Measurements from ENCODE around the gene SNN. TPM values are rescaled to one million over a fixed set of nuclear protein-coding genes. Genes with fewer than 3 reads are reported as not detected.

SNN gene
- total RNA-seq, 1 experiment from 2014 or later = 10.2 TPM

DNA sequence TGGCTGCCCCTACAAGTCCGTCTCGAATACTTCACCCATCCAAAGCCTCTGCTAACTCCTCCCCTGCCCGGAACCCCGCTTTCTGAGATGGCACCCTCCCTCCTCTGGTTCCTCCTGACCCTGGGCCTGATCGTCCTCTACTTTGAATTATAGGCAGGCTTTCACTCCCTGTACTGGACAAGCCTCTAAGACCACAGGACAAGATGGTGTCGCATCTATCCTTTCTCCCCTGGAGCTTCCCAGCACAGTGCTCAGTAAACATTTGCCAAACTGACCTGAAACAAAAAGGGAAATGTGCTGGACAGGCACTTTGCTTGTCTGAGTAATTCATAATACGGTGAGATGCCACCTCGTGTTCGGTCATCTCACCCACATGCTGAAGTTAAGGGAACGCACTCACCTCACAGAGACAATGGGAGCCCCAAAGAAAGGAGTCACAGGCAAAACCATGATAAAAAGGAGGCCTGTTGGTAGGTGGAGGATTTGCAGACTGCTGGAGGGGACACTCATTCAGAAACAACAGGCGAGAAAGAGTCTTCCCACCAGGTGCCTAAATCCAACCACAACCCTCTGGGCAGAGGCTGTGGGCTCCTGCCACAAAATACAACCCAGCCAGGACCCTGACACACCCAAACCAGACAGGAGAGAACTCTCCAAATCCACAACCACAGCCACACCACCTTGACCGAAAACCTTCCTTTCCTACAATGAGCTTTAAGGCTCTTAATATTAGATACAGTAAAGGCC is 28.2 kb downstream of the SNN start:
- DNase-seq (ENCODE audit: low read depth) = no peak

DNA sequence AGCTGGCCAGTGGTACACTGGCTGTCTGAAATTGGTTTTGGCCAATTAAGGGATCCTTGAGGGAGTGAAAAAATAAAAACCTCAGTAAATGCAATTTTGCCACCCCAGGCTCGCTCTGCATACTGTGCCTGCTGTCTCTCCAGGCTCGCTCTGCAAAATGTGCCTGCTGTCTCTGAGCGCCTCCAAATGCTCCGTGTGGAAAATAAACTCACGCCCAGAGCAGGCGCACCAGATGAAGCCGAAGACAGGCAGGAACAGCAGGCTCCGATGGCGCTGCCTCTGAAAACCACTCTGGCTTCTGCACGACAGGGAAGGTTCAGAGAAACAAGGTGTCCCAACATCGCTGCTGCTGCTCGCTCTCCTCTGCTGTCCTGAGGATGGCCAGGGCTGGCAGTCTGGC is 29.1 kb downstream of the SNN start:
- DNase-seq (ENCODE audit: low read depth) = no peak

DNA sequence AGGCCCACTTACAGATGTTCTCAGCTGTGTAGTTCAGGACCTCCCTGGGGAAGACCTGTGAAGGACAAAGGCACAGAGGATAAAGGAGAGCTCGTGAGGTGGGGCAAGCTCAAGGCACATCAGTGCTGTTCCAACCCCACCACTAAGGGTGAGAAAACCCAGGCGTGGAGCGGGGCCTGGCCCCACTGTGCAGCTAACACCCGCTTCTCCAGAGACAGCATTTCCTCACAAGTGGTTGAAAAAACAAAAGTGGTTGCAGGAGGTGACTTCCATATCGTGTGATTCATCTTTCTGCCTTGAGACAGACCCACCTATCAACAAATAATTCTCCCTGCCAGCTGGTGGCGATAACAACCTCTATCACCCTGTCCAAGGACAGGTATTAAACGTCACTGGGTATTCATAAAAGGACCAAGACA is 30.0 kb downstream of the SNN start:
- DNase-seq (ENCODE audit: low read depth) = peak; percentile 51

DNA sequence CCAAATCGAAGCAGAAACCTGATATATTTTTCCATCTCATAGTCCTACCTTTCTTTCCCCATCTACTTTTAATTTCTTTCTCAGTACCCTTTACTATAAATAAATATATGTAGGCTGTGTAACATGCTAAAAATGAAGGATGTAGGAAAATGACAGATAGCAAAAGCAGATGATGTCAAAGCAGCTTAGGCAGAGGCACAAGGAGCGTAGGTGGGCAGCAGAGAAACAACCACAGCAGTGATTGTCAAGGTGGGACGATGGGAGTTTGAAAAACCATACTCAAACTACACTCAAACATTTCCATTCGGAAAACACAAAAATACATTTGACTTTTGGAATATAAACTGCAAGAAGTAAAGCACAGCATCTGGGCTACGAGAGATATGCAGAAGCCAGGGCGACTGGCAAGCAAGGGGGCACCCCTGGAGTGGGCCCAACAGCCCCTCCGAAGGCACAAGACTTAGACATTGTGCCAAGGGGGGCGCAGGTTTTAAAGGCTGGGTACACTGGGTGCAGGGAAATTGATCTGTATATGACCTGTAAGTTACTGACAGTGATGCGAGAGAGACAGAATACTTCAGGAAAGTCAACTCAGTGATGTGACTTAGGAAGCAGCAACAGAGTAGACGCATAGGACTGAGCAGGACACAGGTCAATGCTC is 31.1 kb downstream of the SNN start:
- no peak for DNase-seq (ENCODE audit: low read depth)

DNA sequence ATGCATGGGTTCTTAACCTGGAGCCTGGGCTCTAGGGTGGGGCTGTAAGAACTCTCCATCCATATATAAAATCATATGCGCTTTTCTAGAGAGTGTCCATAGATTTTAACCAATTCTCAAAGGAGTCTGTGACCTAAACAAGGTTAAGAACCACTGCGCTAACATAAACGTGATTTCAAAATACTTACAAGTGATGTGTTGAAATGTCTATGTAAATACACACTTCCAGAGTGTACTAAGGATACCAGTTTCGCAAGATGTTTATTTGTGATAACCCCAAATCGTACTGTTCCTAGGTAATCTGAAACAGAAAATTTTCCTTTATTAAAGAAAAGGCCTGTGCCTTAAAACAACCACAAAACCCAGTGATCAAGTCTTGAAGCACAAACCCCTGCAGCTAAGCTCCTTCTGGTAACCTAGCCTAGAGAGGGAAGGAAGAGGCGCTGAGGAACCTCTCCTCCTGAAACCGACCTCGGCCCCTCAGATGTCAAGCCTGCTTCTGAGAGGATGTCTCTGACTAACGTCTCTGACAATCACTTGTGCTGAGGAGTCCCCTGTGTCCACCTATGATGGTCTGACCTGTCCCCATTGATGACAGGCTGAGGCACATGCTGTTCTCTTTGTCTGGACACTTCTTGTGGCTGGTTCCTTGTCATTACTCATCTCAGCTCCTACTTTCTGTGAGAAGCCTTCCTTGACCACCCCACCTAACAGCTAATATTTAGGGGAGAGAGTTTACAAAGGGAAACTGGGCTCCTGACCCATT is 32.2 kb downstream of the SNN start:
- DNase-seq (ENCODE audit: low read depth) = no peak

DNA sequence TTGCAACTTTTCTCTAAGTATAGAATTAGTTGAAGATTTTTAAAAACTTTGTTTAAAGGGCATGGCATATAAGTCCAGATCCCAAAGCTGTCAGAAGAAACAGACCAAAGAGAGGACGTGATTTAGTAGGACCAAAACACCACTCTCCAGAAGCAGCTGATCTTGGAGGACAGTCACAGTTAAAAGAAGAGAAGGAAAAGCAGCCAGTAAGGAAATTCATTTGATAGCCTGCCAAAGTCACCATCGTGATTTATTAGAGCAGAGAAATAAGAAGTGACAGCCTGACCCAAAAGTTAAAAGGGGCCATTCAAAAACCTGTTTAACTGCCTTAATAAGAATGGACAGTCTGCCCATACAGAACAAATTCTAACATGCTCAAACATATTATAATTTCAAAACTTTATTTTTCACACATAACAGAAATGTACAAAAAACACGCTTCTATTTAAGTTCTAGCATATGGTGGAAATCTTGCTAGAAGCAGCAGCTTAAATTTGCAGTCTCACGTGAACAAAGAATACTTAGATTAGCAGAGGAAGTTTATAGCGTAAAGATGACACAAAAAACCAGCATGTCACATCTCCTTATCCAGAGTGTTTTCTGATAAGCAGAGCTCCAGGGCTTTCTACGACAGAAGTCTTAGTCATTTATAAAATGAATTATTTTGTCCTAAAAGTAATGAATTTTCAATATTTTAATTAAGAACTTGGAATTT is 37.2 kb downstream of the SNN start:
- DNase-seq (ENCODE audit: low read depth) = no peak

DNA sequence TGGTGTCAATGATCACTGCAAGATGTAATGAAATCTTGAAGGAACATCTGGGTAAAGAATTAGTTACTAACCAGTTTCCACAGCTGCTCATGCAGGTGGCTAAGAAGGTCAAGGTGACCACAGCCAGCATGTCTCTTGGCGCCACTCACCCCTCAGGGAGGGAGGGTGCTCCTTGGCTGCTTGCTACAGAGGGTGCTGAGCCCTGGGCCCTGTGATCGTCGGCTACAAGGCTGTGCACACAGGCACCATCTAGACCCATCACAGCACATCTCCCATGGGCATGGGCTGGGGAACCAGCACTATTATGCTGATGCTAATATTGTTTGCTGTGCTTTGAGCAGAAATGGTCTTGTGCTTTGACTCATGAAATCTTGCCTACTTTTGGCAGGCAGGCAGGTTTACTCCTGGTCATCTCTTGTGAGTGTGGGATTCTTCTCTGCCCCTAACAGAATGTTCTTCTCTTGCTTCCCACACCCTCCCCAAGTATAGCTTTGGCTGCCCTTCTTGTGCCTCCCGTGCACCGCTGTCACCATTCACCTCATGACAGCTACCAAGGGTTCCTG is 38.0 kb downstream of the SNN start:
- no peak for DNase-seq (ENCODE audit: low read depth)

DNA sequence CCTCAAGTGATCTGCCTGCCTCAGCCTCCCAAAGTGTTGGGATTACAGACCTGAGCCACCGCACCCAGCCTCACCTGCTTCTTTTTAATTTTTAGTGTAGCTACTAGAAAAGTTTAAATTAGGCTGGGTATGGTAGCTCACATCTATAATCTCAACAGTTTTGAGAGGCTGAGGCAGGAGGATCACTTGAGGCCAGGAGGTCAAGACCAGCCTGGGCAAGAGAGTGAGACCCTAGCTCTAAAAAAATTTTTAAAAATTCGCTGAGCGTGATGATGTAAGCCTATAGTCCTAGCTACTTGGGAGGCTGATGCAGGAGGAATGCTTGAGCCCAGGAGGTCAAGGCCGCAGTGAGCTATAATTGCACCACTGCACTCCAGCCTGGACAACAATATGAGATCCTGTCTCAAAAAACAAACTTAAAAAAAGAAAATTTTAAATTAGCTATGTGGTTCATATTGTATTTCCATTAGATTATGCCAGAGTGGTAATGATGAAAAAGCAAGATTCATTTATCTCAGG is 39.5 kb downstream of the SNN start:
- no peak for DNase-seq (ENCODE audit: low read depth)

DNA sequence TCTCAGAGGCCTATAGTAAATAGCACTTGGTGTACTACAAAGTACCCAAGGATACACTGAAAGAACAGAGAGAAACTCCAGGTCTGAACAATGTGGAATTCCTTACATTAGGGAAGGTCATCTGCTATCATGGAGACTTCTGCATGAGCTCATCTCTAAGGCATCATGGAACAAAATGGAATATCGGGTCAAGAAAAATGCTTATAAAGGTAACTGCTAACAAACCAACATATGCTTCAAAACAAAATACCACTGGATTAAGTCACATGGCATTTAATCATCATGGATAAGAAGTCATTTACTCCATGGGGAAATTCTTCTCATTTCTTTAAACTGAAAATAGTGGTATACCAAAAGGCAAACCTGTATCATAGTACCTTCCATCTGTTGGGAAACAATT is 40.2 kb downstream of the SNN start:
- DNase-seq (ENCODE audit: low read depth) = no peak

DNA sequence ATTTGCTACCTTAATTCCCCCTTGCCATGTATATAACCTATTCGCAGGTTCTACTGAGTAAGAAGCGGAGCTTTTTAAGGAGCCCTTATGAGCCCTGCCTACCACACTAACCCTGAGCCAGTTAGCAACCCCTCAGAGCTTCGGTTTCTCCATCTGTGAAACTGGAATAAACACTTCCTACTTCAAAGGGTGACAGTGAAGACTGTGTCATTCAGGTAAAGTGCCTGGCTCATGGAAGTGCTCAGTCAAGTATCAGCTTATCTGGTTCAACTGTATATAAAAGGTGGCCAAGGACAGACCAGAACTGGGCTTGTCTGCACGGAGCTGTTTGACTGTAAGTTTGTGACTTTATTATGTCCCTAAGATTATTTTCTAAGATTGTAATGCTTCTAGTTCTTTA is 43.4 kb downstream of the SNN start:
- DNase-seq (ENCODE audit: low read depth) = no peak

DNA sequence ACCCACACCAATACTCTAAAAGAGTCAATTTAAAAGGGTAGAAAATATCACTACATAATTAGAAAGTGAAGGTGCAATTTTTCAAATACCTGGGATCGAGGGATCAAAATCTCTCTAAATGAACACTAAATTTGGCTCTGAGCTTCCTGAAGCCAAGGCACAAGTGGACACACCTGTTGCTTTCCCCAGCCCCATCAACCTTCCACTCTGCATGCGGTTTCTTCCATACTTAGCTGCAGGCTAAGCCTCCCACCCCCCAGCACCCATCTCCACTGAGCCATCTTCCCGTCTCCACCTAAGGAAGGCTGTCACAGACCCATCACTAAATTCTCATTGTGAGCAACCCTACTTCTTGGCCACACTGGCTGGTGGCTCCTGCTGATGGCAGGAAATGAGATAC is 43.9 kb downstream of the SNN start:
- DNase-seq (ENCODE audit: low read depth) = no peak

DNA sequence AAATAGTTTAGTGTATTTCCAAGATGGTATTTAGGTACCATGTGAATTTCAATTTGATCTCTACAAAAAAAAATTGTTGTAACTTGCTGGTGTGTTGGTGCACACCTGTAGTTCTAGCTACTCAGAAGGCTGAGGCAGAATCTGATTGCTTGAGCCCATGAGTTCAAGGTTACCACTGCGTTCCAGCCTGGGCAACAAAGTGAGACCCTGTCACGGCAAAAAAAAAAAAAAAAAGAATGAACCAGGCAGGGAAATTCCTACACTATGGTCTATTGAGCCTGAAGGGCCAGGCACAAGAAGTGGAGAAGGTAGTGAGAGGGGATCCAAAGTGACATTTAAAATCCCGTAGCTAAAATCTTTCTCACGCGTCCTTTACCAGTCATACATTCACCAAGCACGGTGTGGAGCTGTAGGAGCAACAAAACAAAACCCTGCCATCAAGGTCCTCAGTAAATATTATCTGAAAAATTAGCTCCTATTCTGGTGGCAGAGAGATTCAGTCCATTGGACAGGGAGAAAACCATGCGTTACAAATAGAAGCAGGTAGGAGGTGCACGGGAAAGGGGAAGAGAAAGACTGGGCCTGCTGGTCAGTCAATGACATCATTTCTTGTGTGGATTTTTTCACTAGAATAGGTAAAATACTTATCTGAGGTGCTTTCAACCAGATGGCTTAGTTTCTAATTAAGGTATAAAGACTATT is 47.1 kb downstream of the SNN start:
- DNase-seq (ENCODE audit: low read depth) = no peak

DNA sequence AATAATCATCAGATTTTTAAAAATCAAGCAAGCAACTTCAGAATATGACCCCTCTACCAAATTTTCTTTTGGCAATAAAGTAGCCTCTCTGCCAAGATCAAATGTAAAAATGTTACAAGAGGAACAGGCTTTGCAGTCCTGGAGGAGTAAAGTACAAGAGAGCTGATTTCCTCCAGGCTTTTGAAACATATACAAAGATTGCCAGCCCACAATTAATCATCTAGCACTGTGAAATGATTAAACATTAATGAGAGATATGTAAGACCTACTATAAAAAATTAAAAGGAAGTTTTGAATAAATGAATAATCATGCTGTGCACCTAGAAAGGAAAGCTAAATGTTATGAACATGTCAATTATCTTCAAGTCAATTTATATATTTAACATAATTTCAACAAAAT is 48.1 kb downstream of the SNN start:
- DNase-seq (ENCODE audit: low read depth) = no peak

DNA sequence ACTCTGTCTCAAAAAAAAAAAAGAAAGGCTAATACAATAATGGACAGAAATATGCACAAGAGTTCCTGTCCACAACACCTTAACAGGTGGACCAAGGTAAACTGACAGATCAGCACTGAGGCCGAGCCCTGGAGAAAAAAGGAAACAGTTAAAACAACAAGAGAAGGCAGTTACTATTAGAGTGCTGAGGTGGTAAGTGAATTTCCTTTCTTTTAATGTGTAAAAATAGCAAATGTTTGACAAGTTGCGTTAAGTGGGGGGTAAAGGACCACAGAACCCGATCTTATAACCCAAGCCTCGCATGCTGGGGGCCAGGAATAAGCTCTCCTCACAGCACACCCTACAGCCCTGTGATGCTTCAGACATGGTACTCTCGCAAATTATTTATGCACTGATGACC is 49.6 kb downstream of the SNN start:
- no peak for DNase-seq (ENCODE audit: low read depth)

DNA sequence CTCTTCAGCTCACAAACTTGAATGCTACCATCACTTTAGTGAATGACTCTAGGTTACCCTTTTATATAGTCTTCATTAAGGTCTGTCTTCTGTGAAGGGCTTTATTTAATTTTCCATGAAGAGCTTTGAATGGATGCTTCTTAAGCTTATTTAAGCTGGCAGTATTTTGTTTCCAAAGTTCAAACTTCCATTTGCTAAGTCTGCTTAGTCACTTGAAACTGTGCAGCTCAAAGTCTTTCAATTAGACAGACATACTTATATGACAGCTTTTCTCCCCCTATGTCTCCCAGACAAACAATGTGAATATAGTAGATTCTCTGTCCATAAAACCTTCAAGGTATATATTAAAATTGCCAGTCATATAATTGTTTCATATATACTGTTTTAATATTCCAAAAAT is 50.9 kb downstream of the SNN start:
- DNase-seq (ENCODE audit: low read depth) = no peak

DNA sequence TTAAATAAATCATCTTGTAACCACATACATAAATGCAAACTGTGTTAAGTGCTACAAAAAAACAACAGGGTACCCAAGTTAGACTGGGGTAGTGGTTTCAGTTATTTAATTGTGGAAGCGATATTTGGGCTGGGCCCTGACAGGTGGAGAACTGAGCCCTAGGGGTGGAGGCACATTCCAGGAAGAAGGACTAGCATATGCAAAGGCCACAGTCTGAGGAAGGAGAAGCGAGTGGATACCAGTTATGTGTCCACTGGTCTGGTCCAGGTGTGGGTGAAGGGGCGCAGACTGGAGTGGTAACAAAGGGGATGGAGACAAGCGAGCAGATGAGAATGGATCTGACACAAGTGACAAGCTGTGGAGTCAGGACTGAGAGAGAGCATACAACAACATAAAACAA is 51.5 kb downstream of the SNN start:
- no peak for DNase-seq (ENCODE audit: low read depth)

DNA sequence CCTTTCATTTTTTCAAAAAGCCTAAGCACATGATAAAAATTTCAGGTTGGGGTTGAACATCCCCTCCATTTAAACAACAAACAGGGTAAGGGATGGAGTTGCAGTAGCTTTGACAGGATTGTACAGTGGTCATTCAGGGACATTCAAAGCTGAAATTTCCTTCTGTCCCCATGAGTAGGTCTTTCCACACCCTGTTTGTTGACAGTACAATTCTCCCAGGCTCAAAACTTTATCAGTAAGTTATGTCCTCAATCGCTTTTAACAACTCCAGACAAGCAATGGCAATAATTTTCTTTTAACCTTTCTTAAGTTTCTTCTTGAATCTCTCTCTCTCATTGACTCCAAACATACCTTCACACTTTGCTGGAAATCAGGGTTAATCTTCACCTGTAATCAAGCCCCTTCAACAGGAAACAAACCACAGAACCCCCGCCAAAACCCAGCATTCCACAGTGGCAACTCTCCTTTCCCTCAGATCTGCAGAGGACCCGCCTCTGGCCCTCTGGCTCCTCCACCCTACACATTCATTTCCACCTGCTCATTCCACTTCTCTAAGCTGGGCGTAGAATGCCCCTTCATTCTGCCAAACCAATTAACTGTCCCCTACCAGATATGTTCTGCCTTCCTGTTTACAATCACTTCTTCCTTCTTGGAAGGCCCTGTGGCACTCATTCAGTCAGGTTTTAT is 53.7 kb downstream of the SNN start:
- no peak for DNase-seq (ENCODE audit: low read depth)

DNA sequence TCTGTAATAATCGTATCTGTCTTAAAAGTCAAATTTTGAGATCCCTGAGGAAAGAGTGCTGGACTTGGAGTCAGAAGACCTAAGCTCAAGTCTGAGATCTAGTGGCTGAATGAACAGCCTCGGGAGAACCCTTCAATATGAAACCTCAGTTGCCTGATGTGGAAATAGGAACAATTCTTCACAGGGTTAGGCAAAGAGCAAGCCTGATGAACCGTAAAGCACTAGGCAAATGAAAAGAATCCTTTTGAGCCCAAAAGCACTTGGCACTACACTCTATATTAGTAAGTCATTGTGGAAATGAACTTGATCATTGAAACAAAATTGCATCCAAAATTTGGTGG is 54.2 kb downstream of the SNN start:
- no peak for DNase-seq (ENCODE audit: low read depth)

DNA sequence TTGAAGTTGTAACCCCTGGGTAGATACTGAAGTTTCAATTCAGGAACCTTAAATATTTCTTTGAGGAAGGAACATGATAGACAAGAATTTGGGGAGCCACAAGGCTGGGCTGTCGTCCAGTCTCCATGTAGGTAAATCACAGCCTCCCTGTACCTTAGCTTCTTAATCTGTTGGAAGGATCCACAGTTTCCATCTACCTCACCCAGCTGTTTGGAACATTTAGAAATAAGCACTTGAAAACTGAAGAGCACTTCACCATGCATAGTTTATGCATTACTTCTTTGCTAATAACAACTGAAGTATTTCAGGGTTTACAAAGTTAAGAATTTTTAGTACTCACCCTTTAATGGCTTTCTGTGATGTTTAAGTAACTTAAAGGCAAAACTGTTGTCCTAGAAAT is 57.2 kb downstream of the SNN start:
- no peak for DNase-seq (ENCODE audit: low read depth)

DNA sequence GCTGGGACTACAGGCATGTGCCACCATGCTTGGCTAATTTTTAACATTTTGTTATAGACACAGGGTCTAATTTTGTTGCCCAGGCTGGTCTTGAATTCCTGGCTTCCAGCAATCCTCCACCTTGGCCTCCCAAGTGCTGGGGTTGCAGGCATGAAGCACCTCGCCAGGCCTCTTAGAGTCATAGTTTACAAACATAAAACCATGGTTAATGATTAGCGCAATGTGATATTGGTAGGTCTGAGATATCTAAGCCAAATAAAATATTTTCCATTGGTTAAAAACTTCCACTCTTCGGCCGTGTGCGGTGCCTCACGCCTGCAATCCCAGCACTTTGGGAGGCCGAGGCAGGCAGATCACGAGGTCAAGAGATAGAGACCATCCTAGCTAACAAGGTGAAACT is 57.8 kb downstream of the SNN start:
- DNase-seq (ENCODE audit: low read depth) = no peak
